ENCODE measurements around the gene UGT2B7. TPM values are rescaled to one million over a fixed set of nuclear protein-coding genes. Genes with fewer than 3 reads are reported as not detected.

UGT2B7 gene
- total RNA-seq, 1 donor from 2014 or later: 0.82 TPM

- H3K4me3 Mint-ChIP-seq: no peak overlapping the region
- no peaks in the 10 kb centered on the region for H3K36me3 Mint-ChIP-seq (ENCODE audit: low read depth)
- no peaks in the 10 kb centered on the region for H3K4me1 Mint-ChIP-seq
- no peaks in the 10 kb centered on the region for H3K9me3 Mint-ChIP-seq
- H3K27me3 Mint-ChIP-seq (ENCODE audit: low read depth): no peaks in the 10 kb centered on the region
- no peak overlapping the region for H3K27ac Mint-ChIP-seq (ENCODE audit: unreplicated experiment)
- no peak for DNase-seq (ENCODE audit: low read depth, low spot score)
- TF ChIP-seq CTCF (conservative IDR thresholded peaks at IDR 0.05): no peak
Observed at GRCh38 chr4:69071286-69071685, 25.0 kb upstream of the UGT2B7 start.

DNA sequence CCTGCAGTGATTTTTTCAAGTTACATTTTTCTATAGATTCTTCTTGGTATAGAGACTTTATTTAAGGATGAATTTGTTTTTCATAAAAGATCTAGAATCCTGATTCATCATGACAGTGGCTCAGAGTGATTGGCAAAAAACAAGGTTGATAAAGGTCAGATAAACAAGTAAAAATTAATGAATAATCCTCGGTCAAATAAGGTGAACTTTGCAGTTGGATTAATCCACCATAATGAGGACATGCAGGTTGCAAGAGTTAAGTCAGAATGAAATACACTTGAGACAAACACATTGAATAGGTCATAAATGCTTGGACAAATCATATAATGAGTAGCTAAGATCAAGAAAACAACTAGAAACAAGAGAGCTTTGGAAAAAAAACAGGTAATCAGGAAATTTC is 22.9 kb upstream of the UGT2B7 start:
- Mint-ChIP-seq H3K27ac (ENCODE audit: unreplicated experiment) (no peak overlapping the region), H3K36me3 (ENCODE audit: low read depth) (no peaks in the 10 kb centered on the region), H3K9me3 (peaks cover 4% of the 10 kb centered on the region), H3K4me1 (no peaks in the 10 kb centered on the region), H3K4me3 (no peak overlapping the region), H3K27me3 (ENCODE audit: low read depth) (no peaks in the 10 kb centered on the region)
- TF ChIP-seq CTCF (conservative IDR thresholded peaks at IDR 0.05): no peak
- DNase-seq (ENCODE audit: low read depth, low spot score): no peak

- Mint-ChIP-seq H3K36me3 (ENCODE audit: low read depth) (no peaks in the 10 kb centered on the region), H3K9me3 (peaks cover 4% of the 10 kb centered on the region), H3K27me3 (ENCODE audit: low read depth) (no peaks in the 10 kb centered on the region), H3K4me1 (no peaks in the 10 kb centered on the region), H3K27ac (ENCODE audit: unreplicated experiment) (no peak overlapping the region), H3K4me3 (no peak overlapping the region)
- no peak for DNase-seq (ENCODE audit: low read depth, low spot score)
- no peak for TF ChIP-seq CTCF (conservative IDR thresholded peaks at IDR 0.05)
Observed at GRCh38 chr4:69075061-69075792, 21.0 kb upstream of the UGT2B7 start.

- Mint-ChIP-seq H3K4me3 (no peak overlapping the region), H3K27ac (ENCODE audit: unreplicated experiment) (no peak overlapping the region), H3K27me3 (ENCODE audit: low read depth) (no peaks in the 10 kb centered on the region), H3K36me3 (ENCODE audit: low read depth) (peaks cover 2% of the 10 kb centered on the region), H3K9me3 (peaks cover 7% of the 10 kb centered on the region), H3K4me1 (no peaks in the 10 kb centered on the region)
- no peak for DNase-seq (ENCODE audit: low read depth, low spot score)
- no peak for TF ChIP-seq CTCF (conservative IDR thresholded peaks at IDR 0.05)
Observed at GRCh38 chr4:69078852-69079251, 17.4 kb upstream of the UGT2B7 start.

GRCh38 chr4:69088473-69088872 is 7.8 kb upstream of the UGT2B7 start:
- TF ChIP-seq CTCF (conservative IDR thresholded peaks at IDR 0.05): no peak
- peaks cover 5% of the 10 kb centered on the region for H3K9me3 Mint-ChIP-seq
- H3K27me3 Mint-ChIP-seq (ENCODE audit: low read depth): no peaks in the 10 kb centered on the region
- H3K36me3 Mint-ChIP-seq (ENCODE audit: low read depth): peaks cover 2% of the 10 kb centered on the region
- DNase-seq (ENCODE audit: low read depth, low spot score): no peak
- no peak overlapping the region for H3K4me3 Mint-ChIP-seq
- no peaks in the 10 kb centered on the region for H3K4me1 Mint-ChIP-seq
- no peak overlapping the region for H3K27ac Mint-ChIP-seq (ENCODE audit: unreplicated experiment)
